Gastroesophageal sphincter (tissue), 3 donors: ENCODE results near the gene BAZ2B.

ENCODE experiments used
- CTCF ChIP-seq, 4 experiments: fragments of 200-600 bp in 2 of 4; fragments of 450-650 bp in 2 of 4; sonication (generic) in 1 of 4; IDR thresholded peaks; one replicate each; pipeline ENCODE4 v1.5.1; 2017 to 2019; ENCODE audit warnings: antibody characterized with exemption in 4 of 4, mild to moderate bottlenecking in 2 of 4, moderate library complexity in 2 of 4
- EP300 ChIP-seq: sonication (generic); formaldehyde crosslinking; IDR thresholded peaks from one replicate; pipeline ENCODE4 v1.6.1; 2017; ENCODE audit warnings: antibody characterized with exemption, mild to moderate bottlenecking
- POLR2AphosphoS5 ChIP-seq: sonication (generic); formaldehyde crosslinking; IDR thresholded peaks from one replicate; pipeline ENCODE4 v1.6.1; 2017; ENCODE audit warnings: antibody characterized with exemption

GRCh38 chr2:159285433-159285832, 330.9 kb downstream of the BAZ2B start:
- no peak for TF ChIP-seq CTCF (IDR thresholded peaks at IDR 0.05)
- TF ChIP-seq POLR2AphosphoS5, result no peak
- no peak for TF ChIP-seq EP300
